ENCODE measurements around the gene MT1A.

The MT1A gene

GRCh38 chr16:56637814-56638750 is at the start of gene MT1A:
Gene MT1A, plus strand, starts transcription at chr16:56638666. Its CDS starts 73 bp downstream, at chr16:56638739.
- no peak for DNase-seq

DNA sequence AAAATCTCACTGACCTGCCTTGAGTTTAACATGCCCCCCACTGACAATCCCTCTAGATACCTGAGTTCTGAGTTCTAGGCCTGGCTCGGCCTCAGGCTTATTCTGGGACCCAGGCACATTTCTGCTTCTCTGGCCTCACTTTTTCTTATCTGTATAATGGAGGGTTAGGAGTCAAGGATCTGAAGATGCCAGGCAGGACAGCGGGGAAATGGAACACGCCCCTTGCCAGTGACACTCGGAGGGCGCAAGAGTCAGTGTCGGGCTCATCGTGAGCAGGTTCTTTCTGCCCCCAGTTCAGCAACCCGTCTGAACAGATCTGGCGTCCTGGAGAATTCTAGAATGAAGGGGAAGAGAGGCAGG is 49.7 kb upstream of the MT1A start:
- no peak for DNase-seq

DNA sequence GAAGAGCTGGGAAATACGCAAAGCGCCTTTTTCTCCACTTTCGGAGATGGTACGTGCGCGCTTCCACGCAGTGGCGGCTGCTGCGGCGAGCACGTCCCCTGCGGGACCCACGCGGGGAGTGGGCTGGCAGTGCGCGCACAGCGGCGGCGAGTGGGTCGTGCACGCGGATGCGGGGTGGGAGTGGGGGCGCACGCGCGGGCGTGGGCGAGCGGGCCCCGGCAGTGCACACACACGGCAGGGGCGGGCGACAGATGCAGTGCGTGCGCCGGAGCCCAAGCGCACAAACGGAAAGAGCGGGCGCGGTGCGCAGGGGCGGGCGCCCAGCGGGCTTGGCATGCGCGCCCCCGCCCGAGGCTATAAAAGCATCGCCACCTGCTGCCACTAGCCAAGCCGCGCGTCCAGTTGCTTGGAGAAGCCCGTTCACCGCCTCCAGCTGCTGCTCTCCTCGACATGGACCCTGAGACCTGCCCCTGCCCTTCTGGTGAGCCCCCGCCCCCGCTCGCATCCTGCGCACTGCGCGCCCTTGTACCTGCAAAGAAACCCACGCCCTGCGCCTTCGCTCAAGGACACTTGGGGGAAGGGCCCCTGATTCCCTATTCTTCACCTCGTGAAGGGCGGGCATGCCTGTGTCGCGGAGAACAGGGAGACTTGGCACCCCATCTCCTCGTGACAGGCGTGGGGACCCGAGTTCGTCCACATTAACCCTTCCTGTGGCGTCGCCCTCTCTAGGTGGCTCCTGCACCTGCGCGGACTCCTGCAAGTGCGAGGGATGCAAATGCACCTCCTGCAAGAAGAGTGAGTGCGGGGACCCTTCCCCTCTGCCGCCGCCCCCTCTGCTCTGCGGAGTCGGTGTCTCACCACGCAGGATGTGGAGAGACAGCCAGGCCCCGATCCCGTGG is 49.1 kb upstream of the MT1A start, which contains the start of gene MT3:
Gene MT3, plus strand, starts transcription at position 388 of the 899 bp plus-strand sequence. Its CDS starts 63 bp downstream, at position 451.
- no peak for DNase-seq

- no peak for DNase-seq
These were observed 46.9 kb upstream of the MT1A start for GRCh38 chr16:56591377-56592060.

DNA sequence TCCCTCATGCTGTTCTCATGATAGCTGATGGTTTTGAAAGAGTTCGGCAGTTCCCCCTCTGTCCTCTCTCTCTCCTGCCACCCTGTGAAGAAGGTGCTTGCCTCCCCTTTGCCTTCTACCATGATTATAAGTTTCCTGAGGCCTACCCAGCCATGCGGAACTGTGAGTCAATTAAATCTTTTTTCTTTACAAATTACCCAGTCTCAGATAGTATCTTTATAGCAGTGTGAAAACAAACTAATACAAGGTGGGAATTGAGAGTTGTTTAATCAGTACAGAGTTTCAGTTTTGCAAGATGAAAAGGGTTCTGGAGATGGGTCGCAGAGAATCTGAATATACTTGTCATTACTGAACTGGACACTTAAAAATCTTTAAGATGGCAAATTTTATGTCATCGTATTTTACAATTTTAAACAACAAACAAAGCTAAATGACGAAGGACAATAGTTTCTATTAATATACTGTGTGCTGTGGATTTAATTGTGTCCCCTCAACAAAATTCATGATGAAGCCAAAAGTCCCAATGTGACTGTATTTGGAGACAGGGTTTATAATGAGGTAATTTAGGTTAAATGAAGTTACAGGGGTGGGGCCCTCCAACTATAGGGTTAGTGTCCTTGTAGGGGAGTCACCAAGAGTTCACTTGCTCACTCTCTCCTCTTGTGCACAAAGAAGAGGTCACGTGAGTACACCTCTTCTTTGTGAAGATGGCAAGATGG is 44.7 kb upstream of the MT1A start:
- no peak for DNase-seq

- DNase-seq: no peak
These were observed 44.2 kb upstream of the MT1A start for GRCh38 chr16:56594292-56594619.

DNA sequence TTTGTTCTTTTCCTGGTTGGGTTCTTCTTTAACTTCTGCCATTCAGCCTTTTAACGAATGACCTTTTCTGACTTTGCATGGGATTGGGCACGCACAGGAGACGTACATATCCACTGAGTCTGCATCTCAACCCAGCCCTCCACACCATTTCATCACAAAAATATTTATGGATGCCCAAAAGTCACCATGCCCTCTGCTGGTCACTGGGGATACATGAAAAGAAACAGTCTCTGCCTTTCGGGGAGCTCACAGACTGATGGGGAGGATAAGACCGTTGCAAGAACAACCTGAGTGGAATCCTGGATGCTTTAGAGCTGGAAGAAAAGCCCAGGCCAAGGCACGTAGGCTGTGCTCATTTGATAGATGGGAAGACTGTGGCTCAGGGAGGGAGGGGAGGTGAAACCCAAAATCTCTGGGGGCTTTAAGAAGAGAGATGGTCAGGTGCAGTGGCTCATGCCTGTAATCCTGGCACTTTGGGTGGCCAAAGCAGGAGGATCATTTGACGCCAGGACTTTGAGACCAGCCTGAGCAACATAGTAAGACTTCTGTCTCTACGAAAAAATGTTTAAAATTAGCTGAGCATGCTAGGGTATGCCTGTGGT is 38.0 kb upstream of the MT1A start:
- no peak for DNase-seq

DNA sequence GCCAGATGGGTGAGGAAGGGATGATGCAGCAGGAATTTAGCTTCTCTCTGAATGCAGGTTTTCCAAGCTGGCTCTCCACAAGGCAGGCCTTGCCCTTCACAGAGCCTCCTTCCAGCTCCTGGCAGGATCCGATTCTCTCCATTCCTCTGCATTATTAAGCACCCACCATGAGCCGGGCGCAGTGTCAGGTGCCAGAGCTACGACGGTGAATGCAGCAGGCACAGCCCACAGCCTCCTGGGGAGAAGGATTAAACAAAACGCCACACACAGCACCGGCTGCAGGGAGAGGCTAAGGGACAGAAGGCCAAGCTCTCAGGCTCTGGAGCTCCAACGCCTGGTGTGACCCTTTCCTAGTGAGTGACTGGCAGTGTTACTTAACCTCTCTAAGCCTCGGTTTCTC is 37.1 kb upstream of the MT1A start:
- DNase-seq: no peak

GRCh38 chr16:56603589-56603988 is 34.9 kb upstream of the MT1A start:
- DNase-seq: no peak

DNA sequence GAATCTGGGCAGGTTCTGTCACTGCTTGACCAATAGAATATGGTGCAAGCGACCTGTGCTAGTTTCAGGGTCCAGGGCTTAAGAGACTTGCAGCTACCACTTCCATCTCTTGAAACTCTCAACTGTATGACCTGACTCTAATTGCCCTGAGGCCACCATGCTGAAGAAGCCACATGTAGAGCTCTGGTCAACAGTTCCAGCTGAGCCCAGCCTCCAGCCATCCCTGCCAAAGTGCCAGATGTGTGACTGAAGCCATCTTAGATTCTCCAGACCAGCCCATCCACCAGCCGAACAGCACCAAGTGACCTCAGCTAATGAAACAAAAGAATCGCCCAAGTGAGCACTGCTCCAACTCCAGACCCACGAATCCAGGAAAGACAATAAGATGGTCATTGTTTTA is 33.5 kb upstream of the MT1A start:
- DNase-seq: no peak

- no peak for DNase-seq
These were observed 33.0 kb upstream of the MT1A start for GRCh38 chr16:56605475-56605874.

GRCh38 chr16:56606071-56606475 is 32.4 kb upstream of the MT1A start:
- no peak for DNase-seq

- no peak for DNase-seq
These were observed 31.9 kb upstream of the MT1A start for GRCh38 chr16:56606476-56607108.

GRCh38 chr16:56607109-56607618 is 31.3 kb upstream of the MT1A start:
- DNase-seq: no peak

DNA sequence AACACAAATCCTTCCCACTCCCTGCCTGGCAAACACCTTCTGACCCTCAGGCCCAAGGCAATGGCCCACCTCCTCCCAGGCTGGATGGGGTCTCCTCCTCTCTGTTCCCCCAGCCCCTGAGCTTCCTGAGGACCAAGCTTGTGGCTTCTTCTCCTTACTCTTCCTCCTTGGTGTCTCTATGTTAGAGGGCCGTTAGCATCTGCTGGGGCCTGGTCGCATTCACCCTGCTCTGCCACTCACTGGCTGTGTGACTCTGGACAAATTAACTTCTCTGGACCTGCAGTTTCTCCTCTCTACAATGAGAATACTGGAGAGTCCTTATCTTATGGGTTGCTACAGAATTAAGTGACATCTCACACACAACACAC is 30.8 kb upstream of the MT1A start:
- DNase-seq: no peak

- peak; percentile 79 for DNase-seq
These were observed 30.2 kb upstream of the MT1A start, which contains the start of gene MT2A for GRCh38 chr16:56608043-56608875. Gene MT2A, plus strand, starts transcription at chr16:56608584. Its CDS starts 72 bp downstream, at chr16:56608656.

DNA sequence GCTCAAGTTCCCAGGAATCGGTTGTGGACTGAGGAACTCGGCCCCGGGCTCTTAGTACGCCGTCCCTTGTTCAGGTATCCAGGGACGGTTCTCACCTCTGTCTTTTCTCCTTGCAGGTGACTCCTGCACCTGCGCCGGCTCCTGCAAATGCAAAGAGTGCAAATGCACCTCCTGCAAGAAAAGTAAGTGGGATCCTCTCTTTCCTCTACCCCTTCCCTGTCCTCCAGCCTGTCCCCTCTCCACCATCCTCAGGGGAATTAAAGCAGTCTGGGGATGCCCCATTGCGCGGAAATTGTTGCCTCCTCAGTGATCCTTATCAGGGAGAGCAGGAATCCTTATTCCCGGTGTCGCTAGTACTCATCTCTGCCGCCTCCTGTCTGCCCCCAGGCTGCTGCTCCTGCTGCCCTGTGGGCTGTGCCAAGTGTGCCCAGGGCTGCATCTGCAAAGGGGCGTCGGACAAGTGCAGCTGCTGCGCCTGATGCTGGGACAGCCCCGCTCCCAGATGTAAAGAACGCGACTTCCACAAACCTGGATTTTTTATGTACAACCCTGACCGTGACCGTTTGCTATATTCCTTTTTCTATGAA is 29.5 kb upstream of the MT1A start:
- DNase-seq: no peak

- peak; percentile 58 for DNase-seq
These were observed 29.0 kb upstream of the MT1A start for GRCh38 chr16:56609463-56609921.

GRCh38 chr16:56610017-56610608 is 28.4 kb upstream of the MT1A start:
- peak; percentile 61 for DNase-seq
